Measurements from ENCODE around the gene GPSM3.
"Not testable (repeated sequence)": the region's sequence is repeated elsewhere in the genome, so short reads cannot be mapped to it uniquely, and the experiment has no call there.

The GPSM3 gene

GRCh38 chr6:32203426-32204267 is 11.2 kb upstream of the GPSM3 start:
- DNase-seq (ENCODE audit: low spot score): no peak

- DNase-seq (ENCODE audit: low spot score): no peak
These were observed 9.7 kb upstream of the GPSM3 start for GRCh38 chr6:32202186-32202585.

DNA sequence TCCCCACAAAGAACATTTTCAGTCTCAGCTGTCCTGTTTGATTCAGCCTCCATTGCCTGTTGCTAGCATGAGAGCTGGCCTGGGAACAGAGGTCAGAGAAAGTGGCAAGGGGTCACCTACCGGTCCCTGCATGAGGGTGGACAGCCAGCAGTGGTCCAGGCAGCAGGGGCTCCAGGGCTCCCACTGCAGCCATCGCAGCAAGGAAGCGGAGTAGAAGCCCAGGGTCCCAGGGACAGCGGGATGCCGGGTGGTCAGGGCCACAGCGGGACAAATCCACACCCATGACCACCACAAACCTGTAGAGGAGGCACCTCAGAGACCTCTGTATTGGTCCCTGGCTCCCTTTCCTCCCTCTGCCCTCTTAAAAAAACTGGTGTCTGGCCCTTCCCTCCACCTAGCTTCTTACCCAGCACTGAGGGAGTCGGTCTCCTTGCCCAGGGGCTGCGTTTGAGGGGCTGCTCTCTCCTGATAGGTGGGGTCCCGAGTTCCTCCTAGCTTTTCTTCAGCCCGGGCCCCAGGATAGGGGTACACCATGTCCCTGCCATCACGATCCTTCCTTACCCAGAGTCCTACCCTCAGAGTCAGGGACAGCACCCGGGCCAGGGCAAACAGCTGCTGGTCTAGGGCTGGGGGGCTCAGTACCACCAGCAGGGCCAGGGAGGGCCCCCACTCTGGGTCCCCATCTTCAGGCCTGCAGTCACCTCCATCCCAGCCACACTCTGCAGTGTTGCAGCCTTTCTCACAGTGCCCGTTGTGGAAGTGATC is 8.4 kb upstream of the GPSM3 start:
- no peak for DNase-seq (ENCODE audit: low spot score)

DNA sequence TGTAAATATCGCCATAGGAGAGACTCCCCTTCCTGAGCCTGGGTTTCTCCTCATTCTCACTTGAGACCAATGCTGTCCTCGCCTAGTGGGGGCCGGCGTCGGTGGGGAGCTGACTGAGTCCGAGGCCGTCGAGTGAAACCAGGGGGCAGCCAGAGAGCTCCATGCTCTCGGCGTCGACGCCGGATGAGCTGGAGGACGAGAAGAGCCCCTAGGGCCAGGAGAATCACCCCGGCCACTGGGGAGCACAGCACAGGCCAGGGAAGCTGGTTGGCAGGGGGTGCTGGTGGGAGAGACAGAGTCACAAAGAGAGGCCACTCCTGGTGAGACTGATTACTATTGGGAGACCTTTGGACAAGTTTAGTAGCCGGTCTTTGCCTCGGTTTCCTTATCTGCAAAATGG is 6.4 kb upstream of the GPSM3 start:
- DNase-seq (ENCODE audit: low spot score): no peak

GRCh38 chr6:32198345-32198696 is 5.9 kb upstream of the GPSM3 start:
- DNase-seq (ENCODE audit: low spot score): no peak

GRCh38 chr6:32196682-32197616 is 4.5 kb upstream of the GPSM3 start:
- peak; percentile 45 for DNase-seq (ENCODE audit: low spot score)

DNA sequence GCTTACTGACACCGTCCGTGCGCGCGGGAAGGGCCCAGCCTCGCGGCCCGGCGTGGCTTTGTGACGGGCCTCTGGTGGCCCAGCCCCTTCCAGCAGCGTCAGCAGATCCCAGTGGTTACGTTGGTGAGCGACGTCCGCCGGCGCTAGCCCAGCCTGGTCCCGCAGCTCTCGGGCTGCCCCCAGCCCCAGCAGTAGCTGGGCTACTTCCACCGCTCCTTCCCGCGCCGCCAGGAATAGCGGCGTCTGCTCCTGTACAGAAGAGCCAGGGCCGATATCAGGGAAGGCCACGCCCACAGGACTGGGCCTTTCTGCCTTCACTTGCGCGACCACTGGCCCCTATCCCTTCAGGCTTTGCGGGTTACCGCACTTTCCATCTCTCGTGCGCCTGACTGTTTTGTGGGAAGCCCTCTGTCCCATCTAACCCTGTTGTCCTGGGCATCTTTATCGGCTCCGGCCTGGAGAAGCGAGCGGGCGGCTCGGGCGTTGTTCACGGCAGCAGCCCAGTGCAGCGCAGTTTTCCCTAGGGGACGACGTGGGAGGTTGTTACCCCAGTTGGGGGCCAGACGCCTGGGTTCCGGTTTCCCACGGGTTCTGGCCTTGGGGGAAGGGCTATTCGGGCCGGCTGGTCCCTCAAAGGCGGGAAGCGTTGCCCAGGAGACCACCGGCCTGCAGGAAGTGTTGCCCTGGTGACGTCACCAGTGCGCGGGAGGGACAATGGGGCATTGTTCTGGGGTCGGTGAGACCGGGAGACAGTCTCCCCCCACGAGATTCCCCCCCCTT is 3.6 kb upstream of the GPSM3 start:
- peak; percentile 88 for DNase-seq (ENCODE audit: low spot score)

GRCh38 chr6:32195652-32195901 is 3.1 kb upstream of the GPSM3 start:
- DNase-seq (ENCODE audit: low spot score): peak; percentile 99

- peak; percentile 72 for DNase-seq (ENCODE audit: low spot score)
These were observed 2.6 kb upstream of the GPSM3 start for GRCh38 chr6:32194825-32195651.

GRCh38 chr6:32194388-32194787 is 1.9 kb upstream of the GPSM3 start:
- no peak for DNase-seq (ENCODE audit: low spot score)

DNA sequence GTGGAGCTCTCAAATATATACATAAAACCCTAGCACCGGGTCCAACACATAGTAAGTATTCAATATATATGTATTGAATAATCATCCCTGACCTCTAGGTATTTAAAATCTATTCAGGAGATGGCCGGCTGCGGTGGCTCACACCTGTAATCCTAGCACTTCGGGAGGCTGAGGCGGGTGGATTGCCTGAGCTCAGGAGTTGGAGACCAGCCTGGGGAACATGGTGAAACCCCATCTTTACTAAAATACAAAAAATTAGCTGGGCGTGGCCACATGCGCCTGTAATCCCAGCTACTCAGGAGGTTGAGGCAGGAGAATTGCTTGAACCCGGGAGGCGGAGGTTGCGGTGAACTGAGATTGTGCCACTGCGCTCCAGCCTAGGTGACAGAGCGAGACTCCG is 653 bp upstream of the GPSM3 start:
- DNase-seq (ENCODE audit: low spot score): not testable (repeated sequence)

- no peak for DNase-seq (ENCODE audit: low spot score)
These were observed 491 bp downstream of the GPSM3 start for GRCh38 chr6:32191696-32192607.

DNA sequence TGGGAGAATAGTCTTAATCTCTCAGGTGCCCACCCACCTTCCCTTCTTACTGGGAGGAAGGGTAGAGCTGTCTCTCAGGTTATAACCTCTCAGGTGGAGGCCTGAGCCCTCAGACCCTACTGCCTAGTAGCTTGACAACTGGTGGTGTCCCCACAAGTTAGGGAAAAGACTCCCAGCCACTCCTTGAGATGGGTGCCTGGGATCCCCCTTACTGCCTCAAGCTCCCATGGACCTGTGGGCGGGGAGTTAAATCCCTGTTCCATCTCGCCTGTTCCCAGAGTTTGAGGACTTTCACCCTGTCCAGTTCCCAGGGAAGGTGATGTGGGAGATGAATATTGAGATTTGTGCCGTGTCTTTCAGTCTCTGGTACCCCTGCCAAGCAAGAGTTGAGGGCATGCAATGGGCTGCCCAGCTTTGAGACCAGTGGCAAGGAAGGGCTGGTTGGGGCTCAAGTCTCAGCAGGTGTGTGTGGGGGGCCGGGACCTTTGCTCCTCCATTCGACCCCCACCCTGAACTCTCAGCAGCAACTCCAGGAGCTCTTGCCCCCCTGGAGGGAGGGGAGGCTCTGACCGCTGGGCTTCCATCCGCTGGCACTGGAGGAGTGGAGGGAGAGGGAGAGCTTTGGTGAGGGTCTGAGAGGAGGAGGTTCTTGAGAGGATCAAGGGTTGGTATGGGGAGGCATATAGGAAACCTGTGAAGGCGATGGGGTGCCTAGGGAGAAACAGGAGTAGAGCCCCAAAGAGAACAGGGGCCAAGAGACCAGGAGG is 1.3 kb downstream of the GPSM3 start:
- no peak for DNase-seq (ENCODE audit: low spot score)

GRCh38 chr6:32190054-32190851 is 2.2 kb downstream of the GPSM3 start, which contains the start of gene PBX2:
PBX2 (minus strand) TSS chr6:32190202; CDS start chr6:32189915, 287 bp downstream.
- peak; percentile 96 for DNase-seq (ENCODE audit: low spot score)

- no peak for DNase-seq (ENCODE audit: low spot score)
These were observed 2.7 kb downstream of the GPSM3 start for GRCh38 chr6:32189742-32190053.

- DNase-seq (ENCODE audit: low spot score): no peak
These were observed 3.2 kb downstream of the GPSM3 start for GRCh38 chr6:32189069-32189741.

GRCh38 chr6:32188381-32189068 is 3.9 kb downstream of the GPSM3 start:
- DNase-seq (ENCODE audit: low spot score): no peak

Measured in SK-N-DZ (cell line).